ENCODE results near the gene MED16. TPM values are rescaled to one million over a fixed set of nuclear protein-coding genes. Genes with fewer than 3 reads are reported as not detected.
"Not testable (repeated sequence)": the region's sequence is repeated elsewhere in the genome, so short reads cannot be mapped to it uniquely, and the experiment has no call there.

The MED16 gene
- total RNA-seq, 3 donors from 2014 or later: 14.9 to 33.1 (median 32.8) TPM

GRCh38 chr19:896999-897398 is 4.0 kb upstream of the MED16 start:
- no peaks in the 10 kb centered on the region for H3K9me3 ChIP-seq
- no peak overlapping the region for H3K27ac ChIP-seq
- H3K27me3 ChIP-seq: no peaks in the 10 kb centered on the region
- no peaks in the 10 kb centered on the region for H3K4me1 ChIP-seq
- TF ChIP-seq CTCF (IDR thresholded peaks at IDR 0.05) (no peak), POLR2AphosphoS5 (IDR thresholded peaks at IDR 0.05) (no peak), POLR2A (IDR thresholded peaks at IDR 0.05) (no peak)
- intact Hi-C loops (cut with DNase I; ENCODE audit: low total_unique reads): loop anchor here (5.0 to 10.0 kb wide), 2 partner anchors 295 to 318 kb away; no protein-coding TSS in a partner anchor
- no peaks in the 10 kb centered on the region for H3K36me3 ChIP-seq
- DNase-seq (ENCODE audit: low spot score in 2 of 2): no peak
- H3K4me3 ChIP-seq: no peak overlapping the region

DNA sequence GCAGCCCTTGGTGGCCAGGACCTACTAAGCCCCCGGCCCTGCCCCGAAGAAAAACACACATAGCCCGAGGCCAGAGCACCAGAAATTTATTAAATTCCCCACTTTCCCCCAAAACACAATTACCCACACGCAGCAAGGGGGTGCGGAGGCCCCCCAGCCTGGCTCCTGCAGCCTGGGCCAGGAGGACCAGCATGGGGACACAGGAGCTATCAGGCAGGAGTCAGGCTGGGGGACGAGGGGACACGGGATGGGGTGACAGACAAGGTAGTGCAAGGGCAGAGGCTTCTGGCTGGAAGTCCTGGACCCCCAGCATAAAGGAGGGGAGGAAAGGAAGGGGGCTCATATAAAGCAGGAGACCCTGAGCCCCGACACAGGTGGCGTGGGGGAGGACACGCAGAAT is 3.4 kb upstream of the MED16 start:
- TF ChIP-seq POLR2A (IDR thresholded peaks at IDR 0.05) (no peak), CTCF (IDR thresholded peaks at IDR 0.05) (no peak), POLR2AphosphoS5 (IDR thresholded peaks at IDR 0.05) (no peak)
- intact Hi-C loops (cut with DNase I; ENCODE audit: low total_unique reads): loop anchor here (5.0 to 10.0 kb wide), 2 partner anchors 296 to 318 kb away; no protein-coding TSS in a partner anchor
- Histone ChIP-seq H3K4me1 (no peaks in the 10 kb centered on the region), H3K36me3 (no peaks in the 10 kb centered on the region), H3K27me3 (no peaks in the 10 kb centered on the region), H3K27ac (no peak overlapping the region), H3K9me3 (no peaks in the 10 kb centered on the region), H3K4me3 (no peak overlapping the region)
- no peak for DNase-seq (ENCODE audit: low spot score in 2 of 2)

DNA sequence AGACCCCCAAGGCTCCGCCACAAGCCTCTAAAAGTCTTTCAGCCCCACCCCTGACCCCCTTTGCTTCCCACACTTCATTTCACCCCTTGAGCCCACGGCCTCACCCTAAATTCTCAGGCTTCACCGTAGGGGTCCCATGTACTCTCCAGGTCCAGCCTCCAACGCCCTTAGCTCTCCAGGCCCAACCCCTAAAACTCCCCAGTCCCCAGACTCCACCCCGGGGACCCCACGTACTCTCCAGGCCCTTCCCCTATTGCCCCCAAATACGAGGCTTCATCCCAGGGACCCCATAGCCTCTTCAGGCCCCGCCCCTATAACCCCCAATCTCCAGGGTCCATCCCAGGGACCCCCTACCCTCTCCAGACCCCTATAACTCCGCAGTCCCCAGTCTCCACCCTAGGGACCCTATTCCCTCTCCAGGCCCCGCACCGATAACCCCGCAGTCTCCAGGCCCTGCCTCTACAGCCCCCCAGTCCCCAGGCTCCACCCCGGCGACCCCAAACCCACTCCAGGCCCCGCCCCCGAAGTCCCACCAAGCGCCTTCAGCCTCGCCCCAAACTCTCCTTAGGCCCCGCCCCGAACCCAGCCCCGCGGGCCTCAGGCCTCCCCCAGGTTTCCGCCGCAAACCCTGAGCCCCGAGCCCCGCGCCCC is 619 bp downstream of the MED16 start:
- H3K27me3 ChIP-seq: no peaks in the 10 kb centered on the region
- H3K4me3 ChIP-seq: peak overlapping the region; percentile 74 to 93 (median 89)
- TF ChIP-seq POLR2A (IDR thresholded peaks at IDR 0.05) (no peak), CTCF (IDR thresholded peaks at IDR 0.05) (no peak), POLR2AphosphoS5 (IDR thresholded peaks at IDR 0.05) (no peak)
- intact Hi-C loops (cut with DNase I; ENCODE audit: low total_unique reads): loop anchor here (5.0 to 10.0 kb wide), 2 partner anchors 322 to 750 kb away; no protein-coding TSS in a partner anchor
- H3K9me3 ChIP-seq: no peaks in the 10 kb centered on the region
- H3K36me3 ChIP-seq: no peaks in the 10 kb centered on the region
- DNase-seq (ENCODE audit: low spot score in 2 of 2): no peak
- peak overlapping the region; percentile 96 for H3K27ac ChIP-seq
- no peaks in the 10 kb centered on the region for H3K4me1 ChIP-seq

- not testable (repeated sequence) for DNase-seq (ENCODE audit: low spot score in 2 of 2); H3K36me3 ChIP-seq; H3K4me1 ChIP-seq; H3K9me3 ChIP-seq; H3K27me3 ChIP-seq
- peak overlapping the region; percentile 74 to 93 (median 89) for H3K4me3 ChIP-seq
- peak overlapping the region; percentile 96 for H3K27ac ChIP-seq
- intact Hi-C loops (cut with DNase I; ENCODE audit: low total_unique reads): loop anchor here (5.0 to 10.0 kb wide), 2 partner anchors 323 to 751 kb away; no protein-coding TSS in a partner anchor
These were observed 1.4 kb downstream of the MED16 start for GRCh38 chr19:891421-892200.

DNA sequence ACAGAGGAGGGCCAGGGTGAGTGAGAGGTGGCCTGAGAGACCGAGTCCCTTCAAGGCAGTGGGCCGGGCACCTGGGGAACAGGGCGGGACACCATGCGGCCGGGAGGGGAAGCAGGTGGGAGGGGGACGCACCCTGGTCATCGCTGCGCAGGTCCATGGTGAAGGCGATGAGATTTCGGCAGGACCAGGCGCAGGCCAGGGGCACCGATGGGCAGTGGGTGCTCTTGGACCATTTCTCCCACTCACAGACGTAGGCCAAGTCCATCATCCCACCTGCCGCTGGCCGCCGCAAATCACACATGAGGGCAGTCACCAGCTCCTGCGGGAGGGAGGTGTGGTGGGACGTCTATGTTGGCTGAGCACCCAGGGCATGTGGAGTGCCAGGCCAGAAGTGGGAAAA is 2.2 kb downstream of the MED16 start:
- intact Hi-C loops (cut with DNase I; ENCODE audit: low total_unique reads): loop anchor here (5.0 to 10.0 kb wide), 2 partner anchors 324 to 751 kb away; no protein-coding TSS in a partner anchor
- Histone ChIP-seq H3K9me3 (no peaks in the 10 kb centered on the region), H3K4me1 (no peaks in the 10 kb centered on the region), H3K4me3 (no peak overlapping the region), H3K36me3 (no peaks in the 10 kb centered on the region), H3K27ac (no peak overlapping the region), H3K27me3 (no peaks in the 10 kb centered on the region)
- TF ChIP-seq CTCF (IDR thresholded peaks at IDR 0.05) (no peak), POLR2AphosphoS5 (IDR thresholded peaks at IDR 0.05) (no peak), POLR2A (IDR thresholded peaks at IDR 0.05) (no peak)
- no peak for DNase-seq (ENCODE audit: low spot score in 2 of 2)
